Measurements from ENCODE around the gene RAB17.

The RAB17 gene

DNA sequence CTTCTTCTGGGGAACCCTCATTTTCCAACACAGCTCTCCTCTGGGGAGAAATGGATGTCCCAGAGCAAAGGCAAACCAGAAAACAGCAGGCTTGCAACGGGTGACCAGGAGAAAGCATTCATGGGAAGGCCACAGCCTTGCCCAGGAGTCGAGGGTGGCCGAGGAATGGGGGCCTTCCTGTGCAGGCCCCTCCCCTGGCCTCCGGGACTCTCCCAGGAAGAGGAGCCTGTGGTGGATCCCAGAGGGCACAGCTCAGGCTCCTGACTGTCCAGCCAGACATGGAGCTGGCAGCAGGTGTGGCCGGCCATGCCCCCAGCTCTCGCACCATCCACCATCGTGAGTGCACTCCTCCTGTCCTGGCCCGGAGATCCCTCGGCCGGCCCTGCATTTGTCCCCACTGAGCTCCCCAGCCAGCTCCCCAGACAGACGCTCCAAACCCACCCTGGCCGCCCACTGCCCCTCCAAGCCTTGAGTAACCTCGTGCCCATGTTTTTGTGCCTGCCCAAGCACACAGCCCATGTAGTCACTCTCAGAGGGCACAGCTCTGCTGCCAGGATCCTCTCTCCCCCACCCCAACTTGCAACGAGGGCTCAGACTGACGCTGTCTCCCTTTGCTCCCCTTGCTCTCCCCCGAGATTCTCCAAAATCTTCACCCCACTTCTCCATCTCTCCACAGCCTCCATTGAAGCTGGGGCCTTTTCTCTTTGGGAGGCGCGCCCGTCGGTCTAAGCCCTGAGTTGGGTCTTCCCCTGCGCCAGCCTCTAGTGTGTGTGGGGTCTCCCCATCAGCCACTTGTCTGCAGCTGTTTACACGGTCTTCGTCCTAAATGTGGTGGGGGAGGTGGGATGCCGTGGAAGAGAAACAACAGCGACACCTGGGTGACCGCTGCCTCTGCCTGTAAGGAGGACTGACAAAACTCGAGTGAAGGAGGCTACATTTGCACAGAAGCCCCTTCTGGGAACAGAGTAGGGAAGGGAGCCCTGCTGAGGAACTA is 14.4 kb downstream of the RAB17 start:
- no peak for DNase-seq

DNA sequence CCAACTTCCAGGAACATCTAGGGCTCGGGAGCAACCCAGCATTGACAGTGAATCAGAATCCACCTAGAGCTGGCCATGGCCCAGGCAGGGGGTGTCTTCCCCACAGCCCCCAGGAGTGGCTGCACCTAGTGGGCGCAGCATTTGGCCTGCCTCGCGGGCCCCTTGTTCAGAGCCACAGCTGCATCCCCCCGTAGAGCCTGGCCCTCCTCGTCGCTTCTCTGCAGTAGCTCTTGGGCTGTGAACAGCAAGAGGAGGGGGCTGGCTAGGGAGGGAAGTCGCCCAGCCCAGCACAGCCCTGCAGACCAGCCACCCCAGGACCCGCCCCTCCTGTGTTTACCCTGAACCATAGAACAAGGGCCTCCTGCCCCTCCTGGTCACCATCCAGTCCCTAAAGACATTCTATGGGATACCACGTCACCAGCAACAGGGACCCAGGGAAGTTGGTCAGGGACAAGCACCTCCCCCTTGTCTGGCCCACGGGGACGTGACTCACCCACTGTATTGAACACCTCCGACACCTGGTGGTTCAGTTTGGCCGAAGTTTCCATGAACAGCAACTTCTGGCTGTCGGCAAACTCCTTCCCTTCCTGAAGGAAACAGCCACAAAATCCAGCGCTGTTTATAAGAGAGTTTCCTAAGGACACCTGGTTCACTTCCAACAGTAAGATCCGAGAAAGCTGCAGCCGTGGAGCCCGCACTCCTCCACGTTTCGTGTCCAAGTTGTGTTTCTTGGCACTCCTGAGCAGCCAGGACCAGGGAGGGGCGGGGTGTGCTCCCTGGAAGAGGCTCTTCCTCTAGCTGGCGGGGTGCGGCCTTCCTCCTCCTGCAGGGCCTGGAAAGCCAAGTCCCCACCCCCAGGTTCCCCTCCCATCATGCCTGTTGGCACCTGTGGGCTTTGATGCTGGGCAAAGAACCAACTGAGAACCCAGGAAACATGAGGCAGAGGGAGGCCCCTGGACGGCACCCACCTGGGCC is 15.4 kb downstream of the RAB17 start:
- DNase-seq: no peak

DNA sequence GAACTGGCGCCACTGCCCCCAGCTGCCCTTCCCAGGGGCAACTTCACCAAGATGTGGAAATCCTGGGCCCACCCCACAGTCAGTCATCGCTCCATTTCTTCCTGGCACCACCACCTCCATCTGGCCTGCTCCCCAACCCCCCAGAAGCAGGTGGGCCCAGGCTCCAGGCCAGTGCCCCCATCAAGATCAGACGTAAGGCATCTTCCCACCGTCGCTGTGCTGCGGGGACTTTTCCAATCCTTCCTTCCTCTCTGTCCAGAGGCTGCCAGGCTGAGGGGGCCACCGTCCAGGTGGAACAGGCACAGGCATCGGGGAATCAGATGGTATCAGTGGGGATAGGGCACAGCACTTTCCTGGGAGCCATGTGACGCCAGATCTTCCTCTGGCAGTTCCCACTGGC is 16.1 kb downstream of the RAB17 start:
- no peak for DNase-seq

DNA sequence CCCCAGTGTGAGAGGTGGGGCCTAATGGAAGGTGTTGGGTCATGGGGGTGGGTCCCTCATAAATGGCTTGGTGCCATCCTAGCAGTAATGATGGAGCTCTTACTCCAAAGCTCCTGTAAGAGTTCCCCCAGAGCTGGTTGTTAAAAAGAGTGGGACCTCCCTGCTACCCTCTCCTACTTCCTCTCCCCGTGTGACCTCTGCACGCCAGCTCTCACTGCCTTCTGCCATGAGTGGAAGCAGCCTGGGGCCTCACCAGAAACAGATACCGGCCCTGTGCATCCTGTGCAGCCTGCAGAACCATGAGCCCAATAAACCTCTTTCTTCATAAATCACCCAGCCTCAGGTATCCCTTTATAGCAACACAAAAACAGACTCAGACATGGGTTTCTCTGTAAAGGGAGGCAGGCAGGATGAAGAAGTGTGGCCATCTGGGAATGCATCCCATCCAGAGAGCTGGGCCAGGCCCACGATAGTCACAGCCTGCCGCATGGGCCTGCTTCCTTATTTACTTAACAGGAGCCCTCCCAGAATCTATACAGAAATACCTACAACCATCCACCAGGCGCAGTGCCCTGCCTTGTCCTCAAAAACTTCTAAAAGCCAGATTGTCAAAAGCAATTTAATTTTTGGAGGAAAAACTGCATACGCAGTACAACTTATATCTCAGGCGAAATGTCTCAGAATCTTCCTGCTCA is 16.7 kb downstream of the RAB17 start:
- no peak for DNase-seq

DNA sequence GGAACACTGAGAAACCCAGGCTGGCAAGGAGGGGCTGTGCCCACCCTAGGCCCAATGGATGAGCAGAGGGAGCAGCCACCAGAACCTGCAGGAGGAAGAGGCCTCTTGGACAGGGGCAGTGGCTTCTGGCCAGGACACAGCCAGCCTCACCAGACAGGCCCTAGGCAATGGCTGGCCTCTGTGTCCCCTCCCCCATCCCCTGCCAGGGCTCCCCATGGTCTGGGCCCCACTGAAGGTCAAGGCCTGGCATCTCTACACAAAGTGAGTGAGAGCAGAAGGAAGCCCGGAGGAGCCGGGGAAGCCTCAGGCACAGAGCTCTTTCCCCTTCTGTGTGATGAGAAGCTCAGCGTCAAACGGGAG is 17.8 kb downstream of the RAB17 start:
- DNase-seq: no peak

DNA sequence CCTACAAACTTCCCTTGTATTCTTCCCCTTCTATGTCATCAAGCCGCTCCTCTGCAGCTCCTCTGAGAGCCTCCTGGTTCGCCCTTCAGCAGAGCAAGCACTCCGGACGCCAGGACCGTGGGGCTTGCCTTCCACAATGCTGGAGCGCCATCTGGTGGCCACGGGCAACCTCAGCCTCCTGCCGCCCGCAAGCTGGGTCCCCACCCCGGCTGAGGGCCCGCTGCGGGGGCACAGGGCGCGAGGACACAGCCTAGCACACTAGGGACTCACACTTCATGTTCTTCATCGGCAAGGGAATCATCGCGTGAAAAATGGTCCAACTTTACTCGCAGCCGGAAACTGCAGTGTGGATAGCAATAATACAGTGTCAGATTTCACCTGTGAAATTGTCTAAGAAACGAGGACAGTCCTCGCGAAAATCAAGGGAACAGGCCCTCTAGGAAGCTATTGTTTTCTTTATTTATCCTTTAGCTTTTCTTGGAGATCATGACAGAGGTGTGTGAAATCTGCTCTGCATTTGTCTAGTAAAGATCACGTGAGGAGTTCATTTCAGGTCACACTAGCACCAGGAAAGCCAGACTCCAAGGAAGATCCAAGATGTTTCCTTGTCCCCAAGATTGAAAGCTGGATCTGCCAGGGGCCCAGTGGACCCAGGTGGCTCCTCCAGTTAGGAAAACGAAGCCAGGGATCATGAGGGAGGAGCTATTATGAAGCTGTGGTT is 18.4 kb downstream of the RAB17 start:
- peak; percentile 79 for DNase-seq

DNA sequence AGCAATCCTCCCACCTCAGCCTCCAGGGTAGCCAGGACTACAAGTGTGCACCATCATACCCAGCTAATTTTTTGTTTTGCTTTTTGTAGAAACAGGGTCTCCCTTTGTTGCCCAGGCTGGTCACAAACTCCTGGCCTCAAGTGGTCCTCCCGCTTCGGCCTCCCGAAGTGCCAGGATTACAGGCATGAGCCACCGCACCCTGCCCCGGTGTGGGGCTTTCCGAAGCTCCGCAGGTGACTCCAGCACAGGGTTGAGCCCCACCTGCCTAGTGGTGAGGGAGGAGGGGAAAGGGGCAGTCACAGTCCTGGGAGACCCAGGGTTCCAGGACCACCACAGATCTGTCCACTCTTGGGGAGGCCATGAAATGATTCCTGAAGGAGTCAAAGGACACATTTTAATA is 19.0 kb downstream of the RAB17 start:
- DNase-seq: no peak

GRCh38 chr2:237570776-237571335 is 19.7 kb downstream of the RAB17 start:
- no peak for DNase-seq

GRCh38 chr2:237569896-237570295 is 20.6 kb downstream of the RAB17 start:
- DNase-seq: no peak

DNA sequence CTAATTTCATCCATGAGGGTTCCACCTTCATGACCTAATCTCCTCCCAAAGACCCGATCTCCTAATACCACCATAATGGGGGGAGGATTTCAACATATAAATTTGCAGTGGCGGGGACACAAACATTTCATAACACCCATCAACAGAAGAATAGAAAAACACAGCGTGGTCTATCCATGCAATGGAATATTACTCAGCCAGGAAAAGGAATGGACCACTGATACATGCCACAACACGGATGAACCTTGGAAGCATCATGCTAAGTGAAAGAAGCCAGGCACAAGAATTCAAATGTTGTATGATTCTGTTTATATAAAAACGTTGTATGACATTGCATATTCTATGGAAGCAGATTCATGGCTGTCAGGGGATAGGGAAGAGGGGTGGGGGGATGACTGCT is 21.5 kb downstream of the RAB17 start:
- DNase-seq: no peak

DNA sequence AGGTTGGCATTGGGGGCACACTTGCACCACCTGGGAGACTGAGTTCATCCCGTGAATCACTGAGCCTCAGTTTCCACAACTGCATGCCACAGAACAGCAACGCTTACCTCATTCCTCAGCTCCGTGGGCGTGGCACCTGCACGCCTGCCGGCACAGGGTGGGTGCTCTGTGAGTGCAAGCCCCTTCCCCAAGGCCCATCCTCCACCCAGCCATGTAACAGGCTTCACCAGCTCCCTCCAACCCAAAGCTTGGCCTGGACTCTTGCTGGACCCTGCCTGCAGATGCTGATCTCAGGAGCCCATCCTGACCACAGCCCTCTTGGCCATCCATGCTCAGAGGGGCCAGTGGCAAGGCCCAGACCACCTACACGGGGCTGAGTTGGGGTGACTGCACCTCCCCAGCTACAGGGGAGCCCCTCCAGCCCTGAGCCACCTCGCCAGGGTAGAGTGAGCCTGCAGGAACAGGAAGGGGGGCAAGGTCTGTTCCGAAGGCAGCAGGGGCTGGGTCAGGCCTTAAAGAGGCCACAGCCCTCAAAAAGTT is 22.3 kb downstream of the RAB17 start:
- no peak for DNase-seq

DNA sequence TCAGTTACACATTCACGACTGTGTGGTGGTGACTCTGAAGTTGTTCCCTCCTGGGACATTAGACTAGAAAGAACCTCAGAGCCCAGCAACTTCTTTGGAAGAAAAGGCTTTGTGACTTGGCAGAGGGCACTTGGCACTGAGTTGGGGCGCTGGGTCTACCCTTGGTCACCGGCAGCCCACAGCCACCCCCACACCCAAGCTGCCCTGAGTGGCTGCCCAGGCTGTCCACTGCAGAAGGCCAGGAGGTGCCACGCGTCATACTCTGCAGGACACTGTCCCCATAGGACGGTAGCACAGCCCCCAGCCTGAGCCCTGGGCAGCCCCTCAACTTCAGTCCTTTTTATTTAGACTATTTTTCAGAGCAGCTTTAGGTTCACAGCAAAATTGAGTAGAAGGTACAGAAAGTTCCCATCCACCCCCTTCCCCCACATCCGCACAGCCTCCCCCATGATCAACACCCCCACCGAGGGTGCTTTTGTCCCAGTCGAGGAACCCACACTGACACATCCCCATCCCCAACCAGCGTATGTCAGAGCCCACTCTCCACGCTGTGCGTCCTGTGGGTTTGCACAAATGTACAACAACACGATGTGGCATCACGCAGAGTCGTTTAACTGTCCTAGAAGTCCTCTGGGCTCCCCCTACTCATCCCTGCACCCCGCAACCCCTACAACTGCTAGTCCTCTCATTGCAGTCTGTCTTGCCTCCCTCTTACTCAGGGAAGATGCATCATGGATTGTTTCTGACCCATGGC is 23.1 kb downstream of the RAB17 start:
- DNase-seq: no peak

DNA sequence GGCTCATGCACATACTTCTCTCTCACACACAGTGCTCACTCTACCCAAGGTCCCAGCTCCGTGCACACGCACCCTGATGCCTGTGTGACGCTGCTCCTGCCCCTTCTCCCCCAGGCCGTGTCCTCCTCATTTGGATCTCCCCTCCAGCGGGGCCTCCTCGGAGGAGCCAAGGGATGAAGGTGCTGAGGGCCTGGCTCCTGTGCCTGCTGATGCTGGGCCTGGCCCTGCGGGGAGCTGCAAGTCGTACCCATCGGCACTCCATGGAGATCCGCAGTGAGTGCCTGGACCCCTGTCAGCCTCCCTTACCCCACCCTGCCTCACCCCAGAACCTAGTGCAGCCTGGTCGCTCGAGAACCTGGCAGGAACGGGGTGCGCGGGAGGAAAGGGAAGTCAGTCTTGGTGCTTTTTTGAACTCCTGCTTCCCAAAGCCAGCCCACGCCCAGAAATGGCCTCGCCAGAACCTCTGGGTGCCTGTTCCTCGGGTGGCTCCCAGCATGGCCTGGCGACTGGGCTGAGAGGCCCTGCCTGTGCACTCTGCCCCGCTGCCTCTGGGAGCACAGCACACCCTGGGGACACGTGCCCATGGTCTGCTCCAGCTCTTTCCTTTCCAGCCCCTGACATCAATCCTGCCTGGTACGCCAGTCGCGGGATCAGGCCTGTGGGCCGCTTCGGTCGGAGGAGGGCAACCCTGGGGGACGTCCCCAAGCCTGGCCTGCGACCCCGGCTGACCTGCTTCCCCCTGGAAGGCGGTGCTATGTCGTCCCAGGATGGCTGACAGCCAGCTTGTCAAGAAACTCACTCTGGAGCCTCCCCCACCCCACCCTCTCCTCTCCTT is 23.9 kb downstream of the RAB17 start, which contains the start of gene PRLH:
PRLH (plus strand) TSS at position 174 of the 835 bp plus-strand sequence; CDS start at position 174, 0 bp downstream.
- no peak for DNase-seq

GRCh38 chr2:237565974-237566373 is 24.6 kb downstream of the RAB17 start:
- DNase-seq: no peak

DNA sequence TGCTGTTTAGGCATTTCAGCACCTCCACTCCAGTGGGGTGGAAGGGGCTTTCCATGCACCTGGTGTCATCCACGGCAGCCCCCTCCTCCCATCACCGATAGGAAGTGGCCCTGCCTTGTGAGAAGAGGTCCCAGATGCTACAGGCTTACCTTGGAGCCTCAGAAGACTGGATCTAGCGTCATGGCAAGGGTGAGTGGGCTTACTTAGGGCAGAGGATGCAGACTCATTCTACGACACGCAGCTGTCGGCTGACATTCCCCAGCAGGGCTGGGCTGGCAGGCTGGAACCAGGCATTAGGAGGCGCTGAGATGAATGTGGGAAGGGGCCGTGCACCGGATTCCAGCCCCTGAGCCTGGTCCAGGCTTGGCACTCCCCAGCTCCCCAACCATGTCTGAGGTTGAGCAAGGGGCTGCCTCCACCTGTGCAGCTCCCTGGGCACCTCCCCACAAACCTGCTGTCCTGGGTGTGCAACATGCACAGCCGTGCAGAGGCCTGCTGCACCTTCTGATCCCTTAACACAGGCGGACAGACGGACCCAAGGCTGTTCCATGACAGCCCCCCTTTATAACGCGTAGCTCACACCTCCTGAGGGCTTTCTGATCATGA is 25.9 kb downstream of the RAB17 start:
- no peak for DNase-seq

DNA sequence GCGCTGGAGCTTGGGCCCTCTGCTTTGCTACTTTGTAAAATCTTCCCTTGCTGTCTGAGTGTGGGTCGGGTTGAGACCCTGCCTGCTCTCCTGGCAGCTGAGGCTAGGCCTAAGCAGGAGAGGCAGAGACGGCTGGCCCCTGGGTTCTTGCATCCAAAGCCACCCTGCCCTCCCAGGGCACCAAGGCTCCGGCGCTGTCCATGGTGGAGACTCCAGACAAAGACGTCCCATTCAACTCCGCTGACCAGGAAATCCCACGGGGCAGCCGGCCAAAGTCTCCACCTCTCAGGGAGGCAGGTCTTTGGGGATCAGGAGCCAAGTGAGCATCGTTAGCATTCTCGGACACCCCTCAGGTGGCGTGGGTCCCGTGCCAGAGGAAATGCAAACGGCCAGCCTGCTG is 26.7 kb downstream of the RAB17 start:
- no peak for DNase-seq

- no peak for DNase-seq
These were observed 29.3 kb downstream of the RAB17 start for GRCh38 chr2:237561221-237561620.

DNA sequence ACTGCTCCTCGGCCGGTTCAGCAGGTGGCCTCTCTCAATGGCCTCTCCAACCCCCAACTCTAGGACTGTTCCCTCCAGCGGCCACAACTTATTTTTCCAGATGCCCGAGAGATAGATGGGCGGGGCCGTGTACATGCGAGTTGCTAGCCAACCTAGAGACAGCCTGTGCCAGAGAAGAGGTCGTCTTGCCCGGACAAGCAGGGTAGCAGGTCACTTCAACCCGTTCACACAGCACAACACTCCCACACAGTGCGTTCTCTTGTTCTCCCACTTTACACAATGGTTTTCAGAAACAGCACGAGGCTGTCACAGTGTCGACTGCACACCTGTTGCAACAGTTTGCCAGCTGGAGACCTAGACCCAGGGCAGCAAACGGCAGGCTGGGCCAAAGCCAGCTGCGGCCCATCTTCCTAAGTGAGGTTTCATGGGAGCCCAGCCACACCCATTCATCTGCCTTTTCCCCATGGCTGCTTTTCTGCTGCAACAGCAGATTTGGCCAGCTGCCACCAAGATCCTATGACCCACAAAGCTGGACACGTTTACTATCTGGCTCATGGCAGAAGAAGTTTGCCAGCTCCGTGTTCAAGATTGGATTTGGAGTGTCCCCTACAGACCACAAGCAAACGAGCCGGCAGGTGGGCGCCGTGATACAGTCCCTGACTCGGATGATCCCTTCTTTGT is 31.4 kb downstream of the RAB17 start:
- DNase-seq: no peak

DNA sequence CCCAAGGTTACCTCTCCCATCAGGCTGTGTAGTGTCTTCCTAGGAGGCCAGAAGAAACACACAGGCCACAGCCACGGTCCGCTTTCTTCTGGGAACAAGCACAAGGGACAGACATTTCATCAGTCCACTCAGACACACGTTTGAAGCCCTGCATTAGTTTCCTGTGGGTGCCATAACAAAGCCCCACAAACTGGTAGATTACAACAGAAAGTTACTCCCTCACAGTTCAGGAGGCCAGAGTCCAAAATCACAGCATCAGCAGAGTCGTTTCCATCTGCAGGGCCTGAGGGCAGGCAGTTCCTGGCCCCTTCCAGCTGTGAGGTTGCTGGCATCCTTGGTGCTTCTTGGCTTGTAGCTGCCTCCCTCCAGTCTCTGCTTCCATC is 32.9 kb downstream of the RAB17 start:
- no peak for DNase-seq

All from effector CD8-positive, alpha-beta T cell (primary cell).